Kidney capillary endothelial cell (primary cell): ENCODE data around the gene CTRL.
"Not testable (repeated sequence)": the region's sequence is repeated elsewhere in the genome, so short reads cannot be mapped to it uniquely, and the experiment has no call there.

ENCODE experiments used
- DNase-seq: peaks from one replicate; pipeline ENCODE4 v3.0.0-alpha.2; 2018; ENCODE audit warnings: low spot score

CTRL gene

DNA sequence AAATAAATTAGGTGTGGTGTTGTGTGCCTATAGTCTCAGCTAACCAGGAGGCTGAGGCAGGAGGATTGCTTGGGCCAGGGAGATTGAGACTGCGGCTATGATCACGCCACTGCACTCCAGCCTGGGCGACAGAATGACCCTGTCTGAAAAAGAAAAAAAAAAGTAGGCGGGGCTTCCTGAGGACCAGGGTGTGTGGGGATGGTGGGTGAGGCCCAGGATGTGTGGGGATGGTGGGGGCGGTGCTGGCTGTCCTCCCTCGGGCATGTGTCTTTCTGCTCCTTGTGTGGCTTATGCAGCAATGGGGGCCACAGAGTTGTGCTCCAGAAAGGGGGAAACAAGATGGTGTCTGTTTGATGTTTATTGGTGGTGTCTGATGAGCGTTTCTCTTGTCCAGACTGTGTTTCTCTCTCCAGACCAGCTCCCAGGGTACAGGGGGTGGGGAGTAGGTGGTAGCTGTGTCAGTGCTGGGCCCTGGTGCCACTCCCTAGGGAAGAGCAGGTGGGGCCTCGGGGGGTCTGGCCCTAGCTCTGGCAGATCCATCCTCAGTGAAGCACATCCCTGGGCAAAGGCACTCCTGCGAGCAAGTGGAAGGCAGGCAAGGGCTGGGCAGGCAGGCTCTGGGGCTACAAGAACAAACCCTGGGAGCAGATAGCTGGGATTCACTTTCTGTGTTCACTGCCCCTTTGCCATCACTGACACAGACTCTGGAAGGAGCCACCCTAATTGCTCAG lies 10.0 kb upstream of the CTRL start:
- DNase-seq, result no peak

DNA sequence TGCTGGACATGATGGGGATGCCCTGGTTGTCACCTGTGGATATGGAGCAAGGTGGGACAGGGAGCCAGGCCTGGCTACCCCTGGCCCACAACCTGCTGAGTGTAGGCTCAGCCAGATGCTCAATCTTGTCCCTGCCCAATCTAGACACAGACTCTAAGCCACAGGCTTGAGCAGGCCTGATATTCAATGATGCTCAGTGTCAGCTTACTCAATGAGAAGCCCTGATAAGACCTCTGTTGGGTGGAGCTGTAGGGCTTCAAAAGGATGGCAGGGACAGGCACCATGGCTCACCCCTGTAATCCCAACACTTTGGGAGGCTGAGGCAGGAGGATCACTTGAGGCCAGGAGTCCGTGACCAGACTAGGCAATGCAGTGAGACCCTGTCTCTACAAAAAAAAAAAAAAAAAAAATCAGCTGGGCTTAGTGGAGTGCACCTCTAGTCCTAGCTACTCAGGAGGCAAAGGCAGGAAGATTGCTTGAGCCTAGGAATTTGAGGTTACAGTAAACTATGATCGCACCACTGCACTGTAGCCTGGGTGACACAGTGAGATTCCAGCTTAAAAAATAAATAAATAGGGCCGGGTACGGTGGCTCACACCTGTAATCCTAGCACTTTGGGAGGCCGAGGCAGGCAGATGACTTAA lies 8.9 kb upstream of the CTRL start:
- DNase-seq, result no peak

DNA sequence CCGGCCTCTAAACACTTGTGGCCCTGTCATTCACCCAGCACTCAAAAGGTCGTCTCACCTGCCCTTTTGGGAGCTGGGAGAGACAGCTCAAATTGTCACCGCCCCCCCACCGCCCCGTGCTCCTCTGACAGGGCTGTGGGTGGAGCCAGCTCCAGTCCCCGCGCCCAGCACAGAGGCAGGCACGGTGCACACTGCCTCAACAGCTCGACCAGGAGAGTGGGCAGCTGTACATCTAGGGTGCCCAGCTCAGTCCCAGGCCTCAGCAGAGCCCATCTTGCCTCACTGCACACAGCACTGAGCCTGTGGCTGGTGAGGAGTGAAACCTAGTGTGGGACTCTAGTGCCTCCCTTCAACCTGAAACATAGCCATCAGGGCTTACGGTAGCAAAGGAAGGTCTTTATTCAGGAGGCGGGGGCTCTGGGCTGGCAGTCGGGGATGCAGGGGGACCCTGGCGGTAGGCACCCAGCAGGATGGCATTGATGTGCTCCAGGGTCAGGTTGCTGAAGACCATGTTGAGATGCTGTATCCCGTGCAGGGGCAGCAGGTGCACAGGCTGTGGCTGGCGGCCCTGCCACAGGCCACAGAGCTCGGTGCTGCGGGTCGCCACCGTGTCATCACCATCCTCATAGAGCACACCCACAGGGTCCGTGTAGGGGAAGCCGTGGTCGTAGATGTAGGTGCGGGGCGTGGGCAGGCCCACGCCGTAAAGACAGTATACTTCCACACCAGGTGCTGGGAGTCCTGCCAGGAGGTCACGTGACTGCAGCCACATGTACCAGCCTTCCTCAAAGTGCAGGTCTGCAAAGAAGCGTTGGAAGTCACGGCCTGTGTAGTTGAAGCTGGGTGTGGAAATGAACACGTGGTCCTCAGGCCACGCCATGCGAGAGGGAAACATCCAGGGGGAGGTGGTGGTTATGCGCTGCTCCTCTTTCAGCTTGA lies 8.1 kb upstream of the CTRL start:
- DNase-seq, result no peak

DNA sequence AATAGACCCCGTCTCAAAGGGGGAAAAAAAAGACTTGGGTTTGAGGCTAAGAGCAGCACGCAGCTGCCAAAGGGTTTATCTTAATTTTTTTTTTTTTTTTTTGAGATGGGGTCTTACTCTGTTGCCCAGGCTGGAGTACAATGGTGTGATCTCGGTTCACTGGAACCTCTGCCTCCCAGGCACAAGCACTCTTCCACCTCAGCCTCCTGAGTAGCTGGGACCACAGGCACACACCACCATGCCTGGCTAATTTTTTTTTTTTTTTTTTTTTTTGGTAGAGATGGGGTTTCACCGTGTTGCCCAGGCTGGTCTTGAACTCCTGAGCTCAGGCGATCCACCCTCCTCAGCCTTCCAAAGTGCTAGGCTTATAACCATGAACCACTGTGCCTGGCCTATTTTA lies 6.1 kb upstream of the CTRL start:
- not testable (repeated sequence) for DNase-seq

DNA sequence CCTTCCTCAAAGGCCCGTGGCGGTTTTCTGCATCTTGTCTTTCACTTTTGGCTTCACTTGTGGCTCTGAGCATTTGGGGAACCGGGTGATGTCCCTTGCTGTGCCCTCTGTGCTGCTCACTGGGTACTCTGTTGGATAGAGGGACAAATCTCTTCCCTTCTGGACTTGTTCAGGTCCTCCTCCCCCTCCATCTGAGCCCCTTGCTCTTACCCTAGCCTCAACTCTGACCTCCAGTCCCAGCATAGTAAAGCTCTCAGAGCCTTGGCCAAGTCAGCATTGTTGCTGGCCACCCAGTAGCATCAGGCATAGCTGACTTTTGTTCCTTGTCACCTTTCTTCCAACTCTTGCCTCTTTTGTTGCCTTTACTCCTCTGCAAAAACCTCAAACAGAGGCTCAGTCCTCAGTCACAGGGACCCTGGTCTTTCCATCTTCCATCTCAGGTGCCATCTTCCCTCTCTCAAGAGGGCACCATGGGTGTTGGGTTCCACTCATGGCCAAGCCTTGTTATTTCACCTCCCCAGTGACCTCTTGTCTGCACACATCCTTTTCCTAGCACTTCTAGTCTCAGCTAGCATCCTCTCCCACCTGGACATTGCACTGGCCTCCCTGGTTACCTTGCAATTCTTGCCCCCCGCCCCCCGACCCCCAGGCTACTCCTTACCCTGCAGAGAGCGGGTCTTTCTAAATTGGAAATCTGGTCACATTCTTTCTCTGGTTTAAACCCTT lies 5.4 kb upstream of the CTRL start:
- peak; percentile 51 for DNase-seq

DNA sequence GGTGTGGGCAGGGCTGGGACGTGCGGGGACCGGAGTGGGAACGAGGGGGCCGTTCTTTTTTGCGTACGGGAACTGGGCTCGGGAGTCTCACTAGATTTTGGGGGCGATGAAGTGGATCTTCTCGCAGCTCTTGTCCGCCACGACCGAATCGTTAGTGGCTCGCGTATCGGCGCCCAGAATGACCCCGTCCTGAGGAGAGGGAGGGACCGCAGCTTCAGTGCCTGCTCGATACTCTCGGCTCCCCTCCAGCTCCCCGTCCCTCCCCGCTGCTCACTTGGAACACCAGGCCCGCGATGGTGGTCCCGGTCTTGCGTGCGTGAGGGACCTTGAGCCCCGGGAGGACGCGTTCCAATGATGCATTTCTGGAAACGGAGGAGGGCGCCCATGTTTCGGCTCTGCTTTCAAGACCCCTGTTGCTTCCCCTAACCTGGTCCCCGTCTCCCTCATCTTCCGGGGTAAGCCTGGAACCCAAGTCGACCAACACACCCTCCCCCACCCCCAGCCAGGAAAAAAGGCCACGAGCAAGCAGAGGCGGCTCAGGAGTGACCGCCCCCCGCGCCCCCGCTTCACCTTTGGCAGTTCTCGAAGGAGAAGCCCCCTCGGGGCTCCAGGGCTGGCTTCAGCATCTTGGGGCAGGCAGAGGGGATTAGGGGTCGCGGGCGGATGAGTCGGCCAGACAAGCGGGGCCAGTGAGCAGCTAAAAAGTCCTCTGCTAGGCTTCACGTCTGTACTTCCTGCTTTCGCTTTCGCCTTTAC lies 4.6 kb upstream of the CTRL start, which contains the start of gene PSMB10:
PSMB10 (minus strand) TSS at position 727 of the 756 bp plus-strand sequence; CDS start at position 626, 101 bp downstream.
- peak; percentile 22 for DNase-seq

DNA sequence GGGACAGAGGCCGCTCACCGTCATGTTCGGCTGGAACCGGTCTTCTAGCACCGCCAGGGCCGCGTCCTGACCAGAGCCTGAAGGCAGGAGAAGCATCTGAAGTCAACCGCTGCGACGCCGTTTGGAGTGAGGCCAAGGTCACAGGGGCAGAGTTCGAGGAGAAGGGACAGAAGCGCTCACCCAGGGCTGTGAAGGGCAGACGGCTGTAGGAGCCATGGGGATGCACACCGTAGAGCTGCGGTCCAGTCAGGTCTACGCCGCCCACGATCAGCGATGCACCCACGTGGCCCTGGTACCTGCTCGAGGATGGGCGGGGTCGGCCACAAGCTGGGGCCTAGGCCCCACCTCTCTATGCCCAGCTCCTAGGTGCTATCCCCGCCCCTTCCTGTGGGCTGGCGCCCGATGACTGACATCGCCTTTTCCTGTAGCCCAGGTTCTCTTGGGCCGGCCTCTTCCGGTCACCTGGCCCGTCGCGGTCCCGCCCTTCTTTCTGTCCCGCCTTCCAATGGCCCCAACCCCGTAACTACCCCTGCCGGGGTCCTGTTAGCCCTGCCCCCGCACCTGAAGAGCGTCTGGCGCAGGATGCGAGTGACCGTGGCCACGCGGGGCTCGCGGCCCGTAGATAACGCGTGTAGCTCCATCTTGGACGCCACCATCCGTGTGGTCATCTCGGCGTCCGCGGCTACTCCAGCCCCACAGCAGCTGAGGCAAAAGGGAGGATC lies 3.9 kb upstream of the CTRL start:
- DNase-seq, result peak; percentile 79

DNA sequence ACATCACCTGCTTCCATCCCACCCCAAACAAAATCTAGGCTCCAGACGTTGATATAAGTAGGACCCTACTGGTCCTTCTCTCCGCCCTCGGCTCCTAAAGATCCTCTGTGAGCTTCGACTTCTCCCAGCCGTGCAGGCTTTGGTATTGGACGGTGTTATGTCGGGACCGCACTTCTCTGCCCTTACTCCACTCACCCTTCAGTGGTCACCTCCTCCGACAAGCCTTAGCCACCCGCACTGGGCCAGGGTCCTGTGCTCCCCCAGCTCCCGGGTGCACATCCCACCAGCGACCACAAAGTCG lies 3.4 kb upstream of the CTRL start:
- DNase-seq, result no peak

DNA sequence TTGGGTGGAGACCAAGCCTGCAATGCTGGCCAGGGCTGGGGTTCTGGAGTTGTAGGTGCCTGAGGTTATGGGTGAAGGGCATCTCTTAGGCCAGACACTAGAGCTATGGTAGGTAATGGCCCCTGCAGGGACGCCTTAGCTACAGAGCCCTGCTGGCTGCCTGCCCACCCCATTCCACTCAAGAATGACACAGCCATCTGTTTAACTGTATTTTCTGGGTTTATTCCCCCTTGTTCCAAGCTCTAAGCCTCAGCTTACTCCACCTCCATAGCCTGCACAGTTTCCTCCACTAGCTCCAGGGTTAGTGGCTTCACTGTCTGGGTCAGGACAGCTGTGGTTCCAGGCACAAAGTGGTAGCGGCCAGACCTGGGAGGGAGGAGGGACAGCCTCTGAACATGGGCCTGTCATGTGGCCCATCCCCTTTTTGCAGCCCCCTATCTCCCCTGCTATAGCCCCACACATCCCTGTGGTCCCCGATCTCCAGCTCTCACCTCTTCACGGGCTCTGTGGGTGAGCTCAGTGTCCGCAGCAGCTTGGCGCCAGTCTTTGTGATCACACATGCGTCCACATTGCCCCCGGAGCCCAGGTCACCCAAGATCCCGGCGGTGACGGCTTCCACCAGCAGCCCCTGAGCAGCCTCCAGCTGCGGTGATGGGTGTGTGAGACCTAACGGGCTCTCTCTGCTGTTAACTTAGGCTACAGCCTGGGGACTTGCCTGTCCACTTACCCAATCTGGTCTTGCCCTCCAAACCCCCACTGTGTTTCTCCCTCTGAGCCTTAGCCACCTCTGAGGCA lies 2.8 kb upstream of the CTRL start:
- no peak for DNase-seq

DNA sequence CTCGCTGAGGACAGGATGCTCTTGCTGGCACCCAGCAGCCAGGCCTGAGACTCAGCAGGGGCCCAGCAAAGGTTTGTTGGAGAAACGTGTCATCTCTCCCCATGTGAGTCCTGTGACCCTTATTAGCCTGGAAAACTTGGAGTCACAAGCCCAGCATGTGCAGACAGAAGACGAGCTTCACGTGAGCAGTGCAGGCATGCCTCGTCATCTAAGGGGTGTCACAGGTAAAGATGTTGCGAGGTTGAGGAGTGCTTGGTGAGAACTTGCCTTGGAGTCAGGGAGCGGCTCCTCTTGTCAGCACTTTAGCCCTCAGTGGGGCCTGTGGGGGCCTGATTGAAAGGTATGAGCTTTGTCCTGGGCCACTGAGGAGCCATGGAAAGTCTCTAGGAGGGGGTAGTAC lies 2.1 kb upstream of the CTRL start:
- no peak for DNase-seq

DNA sequence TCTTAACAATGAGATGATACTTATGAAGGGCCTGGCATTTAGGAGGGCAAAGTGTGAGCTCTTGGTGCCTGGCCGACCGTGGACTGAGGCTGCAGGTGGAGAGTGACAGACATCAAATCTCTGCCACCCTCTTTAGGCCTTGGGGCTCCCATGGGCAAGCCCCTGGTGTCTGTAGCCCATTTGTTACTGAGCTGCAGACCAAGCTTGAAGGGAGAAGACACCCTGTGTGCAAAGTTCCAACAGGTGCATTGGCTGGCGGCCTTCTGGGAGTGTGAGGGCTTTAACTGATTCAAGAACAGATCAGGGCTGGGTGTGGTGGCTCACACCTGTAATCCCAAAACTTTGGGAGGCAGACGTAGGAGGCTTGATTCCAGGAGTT lies 789 bp upstream of the CTRL start:
- no peak for DNase-seq

DNA sequence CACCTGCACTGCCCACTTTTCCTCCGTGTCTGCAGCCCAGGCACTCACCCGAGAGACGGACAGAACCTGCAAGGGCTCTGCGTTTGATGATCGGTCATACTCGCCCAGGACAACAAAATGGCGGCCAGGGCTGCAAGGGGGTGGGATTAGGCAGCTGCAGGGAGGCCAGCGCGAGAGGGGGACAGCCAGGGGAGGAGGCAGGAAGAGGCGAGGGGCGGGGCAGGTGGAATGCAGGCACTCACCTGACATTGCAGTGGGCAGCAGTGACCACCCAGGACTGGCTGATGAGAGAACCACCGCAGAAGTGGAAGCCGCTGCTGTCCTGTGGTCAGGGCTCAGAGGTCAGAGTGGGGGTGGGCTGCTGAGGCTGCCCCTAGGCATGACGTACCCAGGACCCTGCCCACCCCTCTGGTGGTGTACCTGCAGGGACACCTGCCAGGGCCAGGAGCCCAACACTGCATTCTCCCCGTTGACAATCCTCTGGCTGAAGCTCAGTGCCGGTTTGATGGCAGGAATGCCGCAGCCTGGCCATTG lies 917 bp downstream of the CTRL start:
- DNase-seq, result no peak

DNA sequence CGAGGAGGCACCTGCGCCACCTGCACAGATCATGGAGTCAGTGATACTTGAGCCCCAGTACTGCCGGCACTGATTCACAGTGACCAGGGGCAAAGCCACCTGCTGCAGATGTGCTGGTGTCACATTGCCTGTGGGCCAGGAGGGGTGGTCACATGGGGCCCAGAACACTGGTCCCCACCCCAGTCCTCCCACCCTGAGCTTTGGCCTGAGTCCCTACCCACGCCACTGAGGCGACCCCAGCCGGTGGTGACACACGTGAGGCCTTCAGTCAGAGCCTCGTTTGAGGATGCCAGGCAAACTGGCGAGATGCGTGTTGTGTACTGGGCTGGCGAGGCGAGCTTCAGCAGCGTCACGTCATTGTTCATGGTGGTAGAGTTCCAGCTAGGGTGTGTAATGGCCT lies 1.5 kb downstream of the CTRL start:
- no peak for DNase-seq

DNA sequence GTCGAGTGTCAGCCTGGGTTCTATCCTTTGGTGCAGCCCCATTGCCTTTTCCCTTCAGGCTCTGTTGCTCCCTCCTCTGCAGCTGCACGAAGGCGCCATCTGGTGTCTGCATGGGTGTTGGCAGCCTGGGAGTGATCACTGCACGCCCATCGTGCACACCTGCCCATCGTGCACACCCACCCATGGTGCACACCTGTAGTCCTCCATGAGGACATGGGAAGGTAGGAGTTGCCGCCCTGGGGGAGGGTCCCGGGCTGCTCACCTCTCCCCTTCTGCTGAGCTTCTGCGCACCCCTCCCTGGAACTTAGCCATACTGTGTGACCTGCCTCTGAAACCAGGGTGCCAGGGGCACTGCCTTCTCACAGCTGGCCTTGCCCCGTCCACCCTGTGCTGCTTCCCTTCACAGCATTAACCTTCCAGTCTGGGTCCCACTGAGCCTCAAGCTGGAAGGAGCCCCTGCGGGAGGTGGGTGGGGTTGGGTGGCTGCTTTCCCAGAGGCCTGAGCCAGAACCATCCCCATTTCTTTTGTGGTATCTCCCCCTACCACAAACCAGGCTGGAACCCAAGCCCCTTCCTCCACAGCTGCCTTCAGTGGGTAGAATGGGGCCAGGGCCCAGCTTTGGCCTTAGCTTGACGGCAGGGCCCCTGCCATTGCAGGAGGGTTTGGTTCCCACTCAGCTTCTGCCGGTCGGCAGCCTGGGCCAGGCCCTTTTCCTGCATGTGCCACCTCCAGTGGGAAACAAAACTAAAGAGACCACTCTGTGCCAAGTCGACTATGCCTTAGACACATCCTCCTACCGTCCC lies 2.9 kb downstream of the CTRL start:
- DNase-seq, result peak; percentile 50

DNA sequence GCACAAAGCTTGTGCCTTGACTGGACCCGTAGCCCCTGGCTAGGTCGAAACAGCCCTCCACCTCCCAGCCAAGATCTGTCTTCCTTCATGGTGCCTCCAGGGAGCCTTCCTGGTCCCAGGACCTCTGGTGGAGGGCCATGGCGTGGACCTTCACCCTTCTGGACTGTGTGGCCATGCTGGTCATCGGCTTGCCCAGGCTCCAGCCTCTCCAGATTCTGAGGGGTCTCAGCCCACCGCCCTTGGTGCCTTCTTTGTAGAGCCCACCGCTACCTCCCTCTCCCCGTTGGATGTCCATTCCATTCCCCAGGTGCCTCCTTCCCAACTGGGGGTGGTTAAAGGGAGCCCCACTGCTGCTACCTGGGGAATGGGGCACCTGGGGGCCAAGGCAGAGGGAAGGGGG lies 3.5 kb downstream of the CTRL start:
- DNase-seq, result no peak

DNA sequence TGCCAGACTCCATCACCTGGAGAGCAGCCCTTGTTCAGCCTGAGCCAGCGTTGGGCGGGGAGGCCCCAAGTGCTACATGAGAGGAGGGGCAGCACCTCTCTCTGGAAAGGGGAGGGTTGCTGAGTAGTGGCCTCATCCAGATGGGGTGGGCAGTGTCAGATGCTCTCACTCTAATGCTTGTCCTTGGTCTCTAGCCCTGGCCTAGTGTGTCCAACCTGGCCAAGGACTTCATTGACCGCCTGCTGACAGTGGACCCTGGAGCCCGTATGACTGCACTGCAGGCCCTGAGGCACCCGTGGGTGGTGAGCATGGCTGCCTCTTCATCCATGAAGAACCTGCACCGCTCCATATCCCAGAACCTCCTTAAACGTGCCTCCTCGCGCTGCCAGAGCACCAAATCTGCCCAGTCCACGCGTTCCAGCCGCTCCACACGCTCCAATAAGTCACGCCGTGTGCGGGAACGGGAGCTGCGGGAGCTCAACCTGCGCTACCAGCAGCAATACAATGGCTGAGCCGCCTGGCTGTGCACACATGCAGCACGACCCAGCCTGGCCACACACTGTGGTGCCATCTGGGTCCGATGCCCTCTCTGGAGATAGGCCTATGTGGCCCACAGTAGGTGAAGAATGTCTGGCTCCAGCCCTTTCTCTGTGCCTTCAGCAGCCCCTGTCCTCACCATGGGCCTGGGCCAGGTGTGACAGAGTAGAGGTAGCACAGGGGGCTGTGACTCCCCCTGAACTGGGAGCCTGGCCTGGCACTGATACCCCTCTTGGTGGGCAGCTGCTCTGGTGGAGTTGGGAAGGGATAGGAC lies 4.3 kb downstream of the CTRL start:
- DNase-seq, result no peak

DNA sequence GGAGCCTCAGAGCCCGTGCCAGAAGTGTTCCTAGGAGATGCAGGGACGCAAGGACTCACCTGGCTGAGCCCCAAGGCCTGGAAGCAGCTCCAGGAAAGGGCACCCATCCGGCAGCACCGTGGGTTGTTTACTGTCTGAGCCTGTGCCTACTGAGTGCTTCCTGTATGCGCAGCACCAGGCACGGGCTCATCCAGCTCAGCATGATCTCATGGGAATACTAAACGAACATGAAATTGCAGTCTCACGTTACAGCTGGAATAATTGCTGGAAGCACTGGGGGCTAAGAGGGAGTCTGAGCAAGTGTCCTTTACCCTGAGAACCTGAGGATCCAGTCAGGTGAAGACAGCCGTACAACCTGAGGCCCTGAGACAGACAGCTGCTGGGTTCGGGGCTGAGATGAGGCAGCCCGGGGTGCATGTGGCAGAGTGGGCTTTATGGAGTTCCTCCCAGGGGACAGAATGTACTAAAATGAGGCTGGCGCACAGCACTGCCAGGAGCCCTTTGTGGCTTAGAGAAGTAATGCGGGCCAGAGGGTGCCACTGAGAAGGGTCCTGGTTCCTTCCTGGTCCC lies 5.4 kb downstream of the CTRL start:
- DNase-seq, result peak; percentile 38
